ENCODE results near the gene SSMEM1. TPM values are rescaled to one million over a fixed set of nuclear protein-coding genes. Genes with fewer than 3 reads are reported as not detected.
"Not testable (repeated sequence)": the region's sequence is repeated elsewhere in the genome, so short reads cannot be mapped to it uniquely, and the experiment has no call there.

Gene SSMEM1
- total RNA-seq, 1 donor from 2014 or later = not detected

GRCh38 chr7:130221746-130222145 lies 14.1 kb downstream of the SSMEM1 start:
- no peak overlapping the region for H3K4me3 ChIP-seq (ENCODE audit: low read depth, low read length)
- DNase-seq (ENCODE audit: low read depth) = no peak
- TF ChIP-seq CTCF (conservative IDR thresholded peaks at IDR 0.05; ENCODE audit: low read depth, low read length) = no peak

- TF ChIP-seq CTCF (conservative IDR thresholded peaks at IDR 0.05; ENCODE audit: low read depth, low read length) = no peak
- H3K4me3 ChIP-seq (ENCODE audit: low read depth, low read length) = no peak overlapping the region
- no peak for DNase-seq (ENCODE audit: low read depth)
Observed at GRCh38 chr7:130223646-130224045, 16.0 kb downstream of the SSMEM1 start.

- DNase-seq (ENCODE audit: low read depth) = no peak
- TF ChIP-seq CTCF (conservative IDR thresholded peaks at IDR 0.05; ENCODE audit: low read depth, low read length) = no peak
- no peak overlapping the region for H3K4me3 ChIP-seq (ENCODE audit: low read depth, low read length)
Observed at GRCh38 chr7:130224210-130224609, 16.6 kb downstream of the SSMEM1 start.

GRCh38 chr7:130224923-130225322 lies 17.3 kb downstream of the SSMEM1 start:
- not testable (repeated sequence) for H3K4me3 ChIP-seq (ENCODE audit: low read depth, low read length); DNase-seq (ENCODE audit: low read depth)

GRCh38 chr7:130226333-130226732 lies 18.7 kb downstream of the SSMEM1 start:
- DNase-seq (ENCODE audit: low read depth) = no peak
- H3K4me3 ChIP-seq (ENCODE audit: low read depth, low read length) = no peak overlapping the region
- no peak for TF ChIP-seq CTCF (conservative IDR thresholded peaks at IDR 0.05; ENCODE audit: low read depth, low read length)

GRCh38 chr7:130227883-130228575 lies 20.4 kb downstream of the SSMEM1 start:
- TF ChIP-seq CTCF (conservative IDR thresholded peaks at IDR 0.05; ENCODE audit: low read depth, low read length) = no peak
- no peak for DNase-seq (ENCODE audit: low read depth)
- H3K4me3 ChIP-seq (ENCODE audit: low read depth, low read length) = no peak overlapping the region

- no peak overlapping the region for H3K4me3 ChIP-seq (ENCODE audit: low read depth, low read length)
- no peak for DNase-seq (ENCODE audit: low read depth)
- TF ChIP-seq CTCF (conservative IDR thresholded peaks at IDR 0.05; ENCODE audit: low read depth, low read length) = no peak
Observed at GRCh38 chr7:130228840-130229502, 21.3 kb downstream of the SSMEM1 start.

GRCh38 chr7:130229981-130230380 lies 22.3 kb downstream of the SSMEM1 start:
- not testable (repeated sequence) for DNase-seq (ENCODE audit: low read depth); H3K4me3 ChIP-seq (ENCODE audit: low read depth, low read length)

Measured in epithelial cell of proximal tubule (primary cell).